Neural cell (in vitro differentiated cells): ENCODE data around the gene FSTL5. TPM values are rescaled to one million over a fixed set of nuclear protein-coding genes. Genes with fewer than 3 reads are reported as not detected.

ENCODE experiments used
- H2AFZ ChIP-seq: fragments of 200-600, 300-800 bp; sonication (generic), shearing (Covaris generic); 2 replicates; pipeline ENCODE4 v1.6.0; 2014; ENCODE audit warnings: low read depth, mild to moderate bottlenecking, antibody characterized with exemption, low read length, moderate library complexity
- H3F3A ChIP-seq: fragments of 200-600 bp; shearing (Covaris generic); 2 replicates; pipeline ENCODE4 v1.6.1; 2016; ENCODE audit warnings: mild to moderate bottlenecking, moderate library complexity, mixed read lengths, antibody characterized with exemption, low read length; ENCODE audit not compliant: insufficient read depth, poor library complexity, severe bottlenecking
- H3K27ac ChIP-seq: fragments of 200-600, 300-800 bp; sonication (generic), shearing (Covaris generic); 2 replicates; pipeline ENCODE4 v1.5.1; 2014; ENCODE audit warnings: mild to moderate bottlenecking, low read length, moderate library complexity
- H3K27me3 ChIP-seq: fragments of 300-800, 200-600 bp; sonication (generic), shearing (Covaris generic); 2 replicates; pipeline ENCODE4 v1.6.0; 2014; ENCODE audit warnings: mild to moderate bottlenecking, low read depth, low read length, moderate library complexity; ENCODE audit not compliant: insufficient read depth
- H3K36me3 ChIP-seq: fragments of 300-800, 200-600 bp; sonication (generic), shearing (Covaris generic); 2 replicates; pipeline ENCODE4 v1.5.1; 2014; ENCODE audit warnings: mild to moderate bottlenecking, antibody characterized with exemption, low read length, moderate library complexity; ENCODE audit not compliant: insufficient read depth
- H3K4me2 ChIP-seq: fragments of 300-800, 200-600 bp; sonication (generic), shearing (Covaris generic); 2 replicates; pipeline ENCODE4 v1.6.0; 2014; ENCODE audit warnings: mild to moderate bottlenecking, low read length
- H3K4me3 ChIP-seq: fragments of 300-800, 200-600 bp; sonication (generic), shearing (Covaris generic); 2 replicates; pipeline ENCODE4 v1.5.1; 2014; ENCODE audit warnings: mild to moderate bottlenecking, low read length, moderate library complexity
- H3K79me2 ChIP-seq: fragments of 200-600 bp; shearing (Covaris generic); replicated peaks from 2 replicates; pipeline ENCODE4 v1.6.0; 2014; ENCODE audit warnings: mild to moderate bottlenecking, low read length, moderate library complexity; ENCODE audit not compliant: insufficient read depth
- H3K9ac ChIP-seq: fragments of 300-800, 200-600 bp; sonication (generic), shearing (Covaris generic); 2 replicates; pipeline ENCODE4 v1.6.1; 2016; ENCODE audit warnings: mild to moderate bottlenecking, low read length, mixed read lengths
- H3K9me2 ChIP-seq: fragments of 200-600 bp; shearing (Covaris generic); 2 replicates; pipeline ENCODE4 v1.6.1; 2016; ENCODE audit warnings: mild to moderate bottlenecking, low read length, mixed read lengths; ENCODE audit not compliant: insufficient read depth
- H3K9me3 ChIP-seq: fragments of 200-600, 300-800 bp; sonication (generic), shearing (Covaris generic); 2 replicates; pipeline ENCODE4 v1.6.1; 2016; ENCODE audit warnings: mild to moderate bottlenecking, mixed run types, low read length, moderate library complexity, mixed read lengths
- H4K20me1 ChIP-seq: fragments of 200-600 bp; shearing (Covaris generic); 2 replicates; pipeline ENCODE4 v1.6.1; 2016; ENCODE audit warnings: mild to moderate bottlenecking, mixed run types; ENCODE audit not compliant: insufficient read depth
- CTCF ChIP-seq: fragments of 450-650 bp; IDR thresholded peaks from 2 replicates; pipeline ENCODE4 v1.5.1; 2014; ENCODE audit warnings: antibody characterized with exemption, mild to moderate bottlenecking, moderate library complexity; ENCODE audit not compliant: poor library complexity, severe bottlenecking
- EP300 ChIP-seq: fragments of 450-650 bp; conservative IDR thresholded peaks from 2 replicates; pipeline ENCODE4 v1.6.1; 2014; ENCODE audit warnings: antibody characterized with exemption, mild to moderate bottlenecking, moderate library complexity; ENCODE audit not compliant: poor library complexity, severe bottlenecking
- EZH2 ChIP-seq: fragments of 200-600, 300-800 bp; shearing (Covaris generic), sonication (generic); IDR thresholded peaks from 2 replicates; pipeline ENCODE4 v1.6.1; 2014; ENCODE audit warnings: antibody characterized with exemption, low read length, borderline replicate concordance, mild to moderate bottlenecking; ENCODE audit not compliant: insufficient read depth, poor library complexity, severe bottlenecking
- MXI1 ChIP-seq: fragments of 450-650 bp; conservative IDR thresholded peaks from 2 replicates; pipeline ENCODE4 v1.6.1; 2014; ENCODE audit warnings: antibody characterized with exemption, mild to moderate bottlenecking; ENCODE audit not compliant: poor library complexity, severe bottlenecking
- POLR2AphosphoS5 ChIP-seq: IDR thresholded peaks from 2 replicates; pipeline ENCODE4 v1.6.1; 2012
- RAD21 ChIP-seq: fragments of 450-650 bp; conservative IDR thresholded peaks from 2 replicates; pipeline ENCODE4 v1.6.1; 2014; ENCODE audit warnings: antibody characterized with exemption, mild to moderate bottlenecking, moderate library complexity
- SMC3 ChIP-seq: fragments of 450-650 bp; conservative IDR thresholded peaks from 2 replicates; pipeline ENCODE4 v1.6.1; 2014; ENCODE audit warnings: antibody characterized with exemption, mild to moderate bottlenecking, moderate library complexity; ENCODE audit not compliant: poor library complexity
- TAF1 ChIP-seq: IDR thresholded peaks from 2 replicates; pipeline ENCODE4 v1.6.1; 2012; ENCODE audit warnings: low read depth
- polyA plus RNA-seq: library from polyadenylated mRNA; depleted of rRNA; stranded (reverse); fragments of >200 nt; gene quantifications from 2 replicates; pipeline ENCODE4 v1.2.3, GENCODE V29; 2014
- TF ChIP-seq, protein P1 (sequence below): IDR thresholded peaks from 2 replicates; pipeline ENCODE4 v1.6.1; 2012; ENCODE audit warnings: borderline replicate concordance

The FSTL5 gene
- polyA plus RNA-seq, 1 donor from 2014 or later: 6.8 TPM

DNA sequence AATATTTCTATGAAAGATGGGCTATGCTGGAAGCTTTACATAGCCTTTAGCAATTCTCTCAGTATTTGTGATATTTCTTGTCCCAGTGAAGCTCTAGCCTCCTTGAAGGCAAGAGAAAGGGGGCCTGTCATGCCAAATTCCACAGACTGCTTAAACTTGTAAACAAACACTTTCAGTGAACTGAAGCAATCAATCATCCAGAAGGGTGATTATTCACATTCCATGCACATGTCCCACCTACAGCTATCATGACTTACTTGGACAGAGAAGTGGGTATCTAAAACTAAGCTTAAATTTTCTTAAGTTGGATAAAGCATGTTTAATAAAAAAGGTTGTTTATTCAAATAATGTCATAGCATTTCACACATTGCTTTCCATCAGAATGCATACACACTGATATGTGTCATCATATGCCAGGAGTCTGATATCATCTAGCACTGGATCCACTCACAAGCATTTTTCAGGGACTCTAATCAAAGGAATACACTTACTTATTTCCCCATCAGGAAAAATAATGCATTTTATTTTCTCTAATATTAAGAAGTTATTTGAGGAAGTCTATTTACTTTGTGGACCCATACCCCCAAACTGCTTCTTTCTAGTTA is 1.2 kb upstream of the FSTL5 start:
- Histone ChIP-seq H3K9me2 (no peaks in the 10 kb centered on the region), H3F3A (no peaks in the 10 kb centered on the region), H3K9me3 (no peaks in the 10 kb centered on the region), H2AFZ (no peak overlapping the region), H3K4me2 (peak overlapping the region; percentile 50), H3K4me3 (peak overlapping the region; percentile 70), H4K20me1 (no peaks in the 10 kb centered on the region), H3K27ac (no peak overlapping the region), H3K27me3 (no peaks in the 10 kb centered on the region), H3K9ac (no peak overlapping the region), H3K79me2 (no peaks in the 10 kb centered on the region), H3K36me3 (no peaks in the 10 kb centered on the region)
- TF ChIP-seq, protein P1, sequence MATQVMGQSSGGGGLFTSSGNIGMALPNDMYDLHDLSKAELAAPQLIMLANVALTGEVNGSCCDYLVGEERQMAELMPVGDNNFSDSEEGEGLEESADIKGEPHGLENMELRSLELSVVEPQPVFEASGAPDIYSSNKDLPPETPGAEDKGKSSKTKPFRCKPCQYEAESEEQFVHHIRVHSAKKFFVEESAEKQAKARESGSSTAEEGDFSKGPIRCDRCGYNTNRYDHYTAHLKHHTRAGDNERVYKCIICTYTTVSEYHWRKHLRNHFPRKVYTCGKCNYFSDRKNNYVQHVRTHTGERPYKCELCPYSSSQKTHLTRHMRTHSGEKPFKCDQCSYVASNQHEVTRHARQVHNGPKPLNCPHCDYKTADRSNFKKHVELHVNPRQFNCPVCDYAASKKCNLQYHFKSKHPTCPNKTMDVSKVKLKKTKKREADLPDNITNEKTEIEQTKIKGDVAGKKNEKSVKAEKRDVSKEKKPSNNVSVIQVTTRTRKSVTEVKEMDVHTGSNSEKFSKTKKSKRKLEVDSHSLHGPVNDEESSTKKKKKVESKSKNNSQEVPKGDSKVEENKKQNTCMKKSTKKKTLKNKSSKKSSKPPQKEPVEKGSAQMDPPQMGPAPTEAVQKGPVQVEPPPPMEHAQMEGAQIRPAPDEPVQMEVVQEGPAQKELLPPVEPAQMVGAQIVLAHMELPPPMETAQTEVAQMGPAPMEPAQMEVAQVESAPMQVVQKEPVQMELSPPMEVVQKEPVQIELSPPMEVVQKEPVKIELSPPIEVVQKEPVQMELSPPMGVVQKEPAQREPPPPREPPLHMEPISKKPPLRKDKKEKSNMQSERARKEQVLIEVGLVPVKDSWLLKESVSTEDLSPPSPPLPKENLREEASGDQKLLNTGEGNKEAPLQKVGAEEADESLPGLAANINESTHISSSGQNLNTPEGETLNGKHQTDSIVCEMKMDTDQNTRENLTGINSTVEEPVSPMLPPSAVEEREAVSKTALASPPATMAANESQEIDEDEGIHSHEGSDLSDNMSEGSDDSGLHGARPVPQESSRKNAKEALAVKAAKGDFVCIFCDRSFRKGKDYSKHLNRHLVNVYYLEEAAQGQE: no peak
- TF ChIP-seq POLR2AphosphoS5 (no peak), MXI1 (no peak), RAD21 (no peak), TAF1 (no peak), SMC3 (no peak), EZH2 (no peak), CTCF (no peak), EP300 (no peak)

DNA sequence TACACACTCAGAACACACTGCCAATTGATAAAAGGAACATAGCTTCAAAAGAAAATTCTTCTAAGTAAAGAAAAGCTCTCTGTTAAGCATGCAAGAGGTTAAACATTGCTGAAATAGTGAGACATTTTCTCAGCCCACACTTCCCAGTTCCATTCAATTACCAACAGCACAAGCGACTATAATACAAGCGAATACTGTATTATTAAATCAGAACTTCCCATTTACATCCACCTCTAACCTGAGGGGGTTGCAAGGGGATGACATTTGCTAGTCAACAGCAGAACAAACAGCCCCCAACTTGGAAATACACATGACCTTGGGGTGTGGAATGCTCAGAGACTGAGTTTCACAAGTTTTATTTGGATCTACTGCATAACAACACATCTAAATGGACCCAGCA is 1.1 kb downstream of the FSTL5 start:
- Histone ChIP-seq H3K27ac (no peak overlapping the region), H3K9ac (no peak overlapping the region), H3K9me2 (no peaks in the 10 kb centered on the region), H4K20me1 (no peaks in the 10 kb centered on the region), H3K36me3 (no peaks in the 10 kb centered on the region), H2AFZ (no peak overlapping the region), H3K27me3 (no peaks in the 10 kb centered on the region), H3K9me3 (no peaks in the 10 kb centered on the region), H3F3A (no peaks in the 10 kb centered on the region), H3K4me3 (peak overlapping the region; percentile 47), H3K4me2 (no peak overlapping the region), H3K79me2 (no peaks in the 10 kb centered on the region)
- TF ChIP-seq EP300: no peak
